Activated CD4-positive, alpha-beta T cell treated with anti-CD3 and anti-CD28 coated beads, Interleukin-2, Interleukin-4, amounts not matched to agents 100 ng/mL and 50 ng/mL, durations not matched to agents 16 hours and 8 hours (primary cell): ENCODE measurements around the gene HADHA.
"Not testable (repeated sequence)": the region's sequence is repeated elsewhere in the genome, so short reads cannot be mapped to it uniquely, and the experiment has no call there.

ENCODE experiments used
- DNase-seq: peaks from one replicate; pipeline ENCODE4 v3.0.0-alpha.2; 2020; ENCODE audit warnings: low spot score

Gene HADHA

DNA sequence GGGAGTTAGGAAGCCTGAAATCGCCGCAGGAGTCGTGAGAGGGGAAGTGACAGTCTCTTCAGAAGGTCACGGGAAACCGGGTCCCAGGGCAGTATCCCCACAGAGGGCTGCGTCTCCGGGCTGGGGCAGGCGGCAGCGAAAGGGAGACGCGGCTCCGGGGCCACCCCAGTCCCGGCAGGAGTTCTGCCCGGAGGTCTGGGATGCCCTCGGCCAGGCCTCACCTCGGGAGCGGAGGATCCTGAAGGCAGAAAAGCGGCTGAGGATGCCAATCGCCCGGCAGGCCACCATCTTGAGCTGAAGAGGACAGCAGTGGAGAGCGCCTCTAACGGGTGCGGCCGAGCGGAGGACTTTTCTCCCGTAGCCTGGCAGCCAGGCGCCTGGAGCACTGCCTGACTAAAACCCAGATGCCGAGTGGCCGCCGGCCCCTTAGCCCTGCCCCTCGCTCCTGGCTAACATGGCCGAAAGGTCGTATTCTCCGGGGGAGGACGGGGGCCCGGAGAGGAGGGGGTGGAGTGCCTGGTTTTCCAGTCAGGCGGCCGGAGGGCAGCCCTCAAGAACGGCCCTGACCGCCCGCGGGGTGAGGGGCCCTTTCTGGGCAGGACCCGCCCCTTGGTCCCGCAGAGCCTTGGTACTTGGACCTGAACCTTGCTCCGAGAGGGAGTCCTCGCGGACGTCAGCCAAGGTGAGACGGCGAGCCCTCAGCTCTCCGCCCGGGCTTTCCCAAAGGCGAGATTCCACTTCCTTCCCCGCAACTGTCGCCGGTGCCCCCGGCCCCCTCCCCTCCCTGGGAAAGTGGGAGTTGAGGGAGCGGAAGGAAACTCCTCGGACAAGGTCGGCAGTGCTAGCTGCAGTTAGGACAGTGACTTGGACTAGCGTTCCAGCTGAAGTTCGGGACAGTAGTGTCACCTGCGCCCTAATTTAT is at the start of gene HADHA, which contains the start of gene HADHB:
Gene HADHA (minus strand): TSS at position 324 of the 922 bp plus-strand sequence. CDS start 36 bp downstream, at position 288.
Gene HADHB (plus strand): TSS at position 631 of the 922 bp plus-strand sequence. CDS start 9,316 bp downstream, outside the sequence.
- peak; percentile 85 for DNase-seq

- no peak for DNase-seq
Observed at GRCh38 chr2:26292646-26293045, 48.2 kb upstream of the HADHA start.

- DNase-seq: no peak
Observed at GRCh38 chr2:26290001-26290400, 45.6 kb upstream of the HADHA start.

- DNase-seq: no peak
Observed at GRCh38 chr2:26285931-26286330, 41.5 kb upstream of the HADHA start.

- DNase-seq: no peak
Observed at GRCh38 chr2:26284132-26284531, 39.7 kb upstream of the HADHA start.

DNA sequence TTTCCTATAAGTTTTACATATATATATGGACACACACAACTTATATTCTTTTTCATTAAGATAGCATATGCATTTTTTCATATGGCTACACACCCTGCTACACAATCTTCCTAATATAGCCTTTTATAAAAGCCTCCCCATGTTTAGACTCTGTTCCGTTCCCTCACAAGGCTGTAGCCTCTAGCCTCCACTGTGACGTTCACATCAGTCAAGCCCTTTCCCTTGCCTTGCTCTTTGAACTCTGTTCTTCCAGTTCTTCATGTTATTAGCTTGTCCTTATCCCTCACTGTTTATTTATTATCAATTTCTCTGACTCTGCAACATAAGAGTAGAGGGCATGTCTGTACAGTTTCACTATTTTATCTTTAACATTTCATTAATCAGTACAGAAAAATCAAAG is 39.2 kb upstream of the HADHA start:
- no peak for DNase-seq

DNA sequence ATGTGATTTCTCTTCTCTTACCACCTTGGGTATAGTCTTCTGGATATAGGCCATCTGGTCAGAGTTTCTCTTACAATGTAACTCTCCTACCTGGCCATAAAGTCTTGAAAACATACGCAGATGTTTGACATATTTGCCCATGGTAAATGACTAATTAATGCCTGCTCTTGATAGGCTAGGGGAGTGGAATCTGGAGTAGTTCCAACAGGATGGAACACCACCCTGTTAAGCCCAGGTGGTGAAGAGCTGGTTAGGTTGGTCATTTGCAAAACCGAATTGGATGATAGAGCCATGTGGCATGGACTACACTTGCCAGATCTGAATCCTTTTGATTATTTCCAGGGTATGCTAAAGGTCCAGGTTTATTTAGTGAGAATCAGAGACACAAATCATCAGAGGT is 36.8 kb upstream of the HADHA start:
- no peak for DNase-seq

DNA sequence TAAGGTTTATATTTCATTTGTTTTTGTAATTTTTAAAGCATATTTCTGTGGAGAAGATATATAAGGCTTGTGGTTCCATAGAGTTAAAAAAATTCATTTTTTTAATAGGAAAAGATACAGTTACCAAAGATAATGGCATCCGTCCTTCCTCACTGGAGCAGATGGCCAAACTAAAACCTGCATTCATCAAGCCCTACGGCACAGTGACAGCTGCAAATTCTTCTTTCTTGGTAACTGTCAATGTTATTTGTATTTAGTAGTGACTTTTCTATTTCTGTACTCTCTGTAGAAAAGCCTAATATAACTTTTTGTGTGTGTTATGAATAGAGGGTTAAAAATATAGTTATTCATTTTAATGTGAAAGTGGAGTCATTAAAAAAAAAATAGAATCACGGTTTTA is 35.5 kb upstream of the HADHA start:
- DNase-seq: no peak

GRCh38 chr2:26276484-26277227 is 32.2 kb upstream of the HADHA start:
- DNase-seq: no peak

DNA sequence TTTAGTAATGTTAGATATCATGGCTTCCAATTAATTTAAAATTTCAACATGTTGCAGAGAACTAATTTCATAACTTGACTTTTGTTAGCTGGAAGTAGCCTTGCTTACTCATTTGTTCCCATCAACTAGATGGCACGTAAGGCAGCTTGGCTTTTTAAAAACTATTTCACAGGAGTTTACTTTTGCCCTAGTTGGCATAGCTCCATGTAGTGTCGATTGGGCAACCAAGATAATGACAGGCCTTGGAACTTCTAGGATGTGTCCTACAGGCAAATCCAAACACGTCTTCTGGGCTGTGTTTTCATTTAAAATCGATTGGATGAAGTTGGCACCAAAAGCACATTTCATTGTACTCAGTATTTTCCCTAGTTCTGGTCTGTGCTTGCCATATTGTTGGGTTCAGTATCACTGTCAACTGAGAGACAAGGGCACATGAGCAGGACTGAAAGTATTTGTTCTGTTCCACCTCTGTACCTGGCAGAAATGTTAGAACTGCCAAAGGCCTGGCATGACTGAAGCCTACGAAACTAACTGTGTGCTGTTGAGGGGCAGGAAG is 29.7 kb upstream of the HADHA start:
- no peak for DNase-seq

DNA sequence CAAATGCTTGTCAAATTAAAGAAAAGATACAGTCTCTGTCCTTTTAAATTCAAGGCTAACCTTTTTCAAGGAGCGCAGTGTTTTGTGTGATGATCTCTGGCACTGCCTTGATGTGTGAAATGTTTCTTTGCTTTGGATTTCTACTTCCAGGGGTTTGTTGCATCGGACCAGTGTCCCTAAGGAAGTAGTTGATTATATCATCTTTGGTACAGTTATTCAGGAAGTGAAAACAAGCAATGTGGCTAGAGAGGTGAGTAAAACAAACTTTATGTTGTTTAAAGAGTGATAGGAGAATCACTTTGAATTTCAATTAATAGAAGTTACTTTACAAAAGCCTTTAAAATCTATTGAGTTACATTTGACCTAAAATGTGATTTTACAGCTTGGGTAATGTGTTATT is 29.1 kb upstream of the HADHA start:
- DNase-seq: no peak

DNA sequence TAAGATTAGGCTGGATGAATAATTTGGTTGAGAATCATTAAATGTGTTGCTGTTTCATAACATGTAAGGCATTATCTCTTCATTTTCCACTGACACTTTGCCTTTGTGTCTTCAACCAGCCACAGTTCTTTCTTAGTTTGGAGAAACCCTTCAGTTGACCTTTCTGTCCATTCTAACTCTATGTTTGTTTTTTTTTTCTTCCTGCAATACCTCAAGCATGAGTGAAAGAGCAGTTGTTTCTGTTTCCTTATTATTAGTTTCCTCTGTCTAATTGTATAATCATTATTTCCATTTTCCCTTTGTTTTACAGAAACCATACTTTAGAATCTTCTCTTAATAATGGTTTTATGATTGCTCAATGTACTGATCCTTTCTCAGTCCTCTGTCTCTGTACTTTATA is 25.9 kb upstream of the HADHA start:
- DNase-seq: no peak

- no peak for DNase-seq
Observed at GRCh38 chr2:26269571-26270158, 25.2 kb upstream of the HADHA start.

- not testable (repeated sequence) for DNase-seq
Observed at GRCh38 chr2:26268670-26269385, 24.4 kb upstream of the HADHA start.

GRCh38 chr2:26268213-26268612 is 23.8 kb upstream of the HADHA start:
- DNase-seq: no peak

- not testable (repeated sequence) for DNase-seq
Observed at GRCh38 chr2:26258836-26259235, 14.4 kb upstream of the HADHA start.

DNA sequence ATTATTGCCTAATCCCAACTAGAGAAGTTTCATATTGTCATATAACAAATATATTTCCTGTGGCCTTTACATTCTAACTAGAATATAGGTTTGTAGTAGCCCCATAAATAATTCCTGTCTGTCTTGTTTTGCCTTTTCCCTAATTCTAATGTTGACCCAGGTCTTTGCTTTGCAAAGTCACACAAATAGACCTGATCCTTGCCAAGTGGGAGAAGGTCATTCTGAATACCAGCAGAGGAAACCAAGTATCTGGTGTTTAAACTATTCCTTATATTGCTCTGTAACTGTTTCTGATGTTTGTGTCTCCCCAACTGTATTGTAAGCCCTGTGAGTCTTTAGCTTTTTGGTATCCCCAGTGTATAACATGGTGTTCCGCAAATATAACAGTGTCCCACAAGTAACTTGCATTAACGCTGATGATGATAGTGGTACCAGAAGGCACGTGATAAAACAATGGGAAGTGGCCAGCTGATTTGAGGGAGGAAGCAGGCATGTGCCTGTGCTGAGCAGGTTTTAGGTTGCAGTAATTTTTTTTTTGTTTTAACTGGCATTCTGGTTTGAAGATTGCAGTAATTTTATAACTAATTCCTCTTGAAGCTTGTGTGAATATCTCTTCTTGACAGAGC is 11.4 kb upstream of the HADHA start:
- no peak for DNase-seq

DNA sequence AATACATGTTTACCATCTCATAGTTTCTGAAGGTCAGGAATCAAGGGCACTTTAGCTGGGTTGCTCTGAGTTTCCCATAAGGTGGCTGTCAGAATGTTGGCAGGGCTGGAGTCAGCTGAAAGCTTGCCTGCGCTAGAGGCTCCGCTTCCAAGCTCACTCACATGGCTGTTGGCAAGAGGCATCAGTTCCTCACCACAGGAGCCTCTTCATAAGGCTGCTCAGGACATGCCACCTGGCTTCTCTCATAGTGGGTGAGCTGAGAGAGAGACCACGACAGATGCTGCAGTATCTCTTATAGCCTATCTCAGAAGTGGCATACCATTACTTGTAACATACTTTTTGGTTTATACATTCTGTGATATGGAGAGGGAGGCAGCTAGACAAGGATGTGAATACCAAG is 7.5 kb upstream of the HADHA start:
- no peak for DNase-seq

DNA sequence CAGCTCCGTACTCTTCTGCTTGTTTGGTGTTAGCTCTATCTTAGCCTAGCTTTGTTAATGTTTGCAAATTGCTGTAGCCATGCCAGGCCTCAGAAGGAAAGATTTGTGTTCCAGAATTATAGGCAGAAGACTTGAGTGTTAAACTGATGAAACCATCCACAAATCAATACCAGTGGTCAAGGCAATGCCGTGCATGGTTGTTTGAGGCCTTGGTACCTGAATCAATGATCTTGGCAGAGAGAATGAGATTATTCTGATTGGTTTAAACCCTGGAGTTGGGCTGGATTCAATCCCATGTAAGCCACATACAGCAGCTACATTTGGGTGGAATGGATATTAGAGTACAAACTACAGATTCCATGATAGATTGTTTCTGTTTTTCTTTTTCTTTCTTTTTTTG is 5.2 kb upstream of the HADHA start:
- DNase-seq: no peak

DNA sequence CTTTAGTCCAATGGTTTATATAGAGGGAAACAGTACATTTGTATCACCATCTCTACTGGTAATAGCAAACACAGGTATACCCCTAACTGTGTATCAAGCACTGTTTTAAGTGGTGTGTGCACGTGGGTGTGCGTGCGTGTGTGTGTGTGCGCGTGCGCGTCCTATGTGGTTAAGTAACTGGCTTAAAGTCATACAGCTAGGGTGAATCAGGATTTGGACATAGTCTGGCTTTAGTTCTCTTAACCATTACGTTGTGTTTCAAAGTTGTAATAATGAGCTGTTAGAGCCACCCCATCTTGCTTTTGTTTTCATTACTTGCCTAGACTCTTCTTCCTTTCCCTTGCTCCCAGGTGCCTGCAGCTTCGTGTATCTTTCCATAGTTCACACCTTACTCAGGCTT is 2.4 kb upstream of the HADHA start:
- DNase-seq: peak; percentile 40

GRCh38 chr2:26245810-26246209 is 1.4 kb upstream of the HADHA start:
- DNase-seq: peak; percentile 65
